HCT116 (cell line): ENCODE data around the gene AUTS2. TPM values are rescaled to one million over a fixed set of nuclear protein-coding genes. Genes with fewer than 3 reads are reported as not detected.

Source experiments
- ATAC-seq: fragments of 200-7000 bp; cut with Tn5 transposase; 2 replicates; pipeline ENCODE4 v1.9.1; 2020; ENCODE audit warnings: mild to moderate bottlenecking, moderate library complexity
- BruUV-seq: library from RNA; stranded (reverse); fragments of 400-500 nt; replicated peaks from 2 replicates; lab custom pipeline; 2021; lab: Mats Ljungman, UMichigan
- CTCF ChIA-PET: fragments of 300-600 bp; sonication (Branson Sonifier 250); formaldehyde crosslinking; loops from one replicate; lab custom pipeline; 2021; ENCODE audit warnings: antibody characterized with exemption; lab: Charles Lee
- POLR2A ChIA-PET: fragments of 300-600, 350-600 bp; sonication (Branson Sonifier 250); formaldehyde crosslinking; loops from one replicate; lab custom pipeline; 2021; ENCODE audit warnings: antibody characterized with exemption; lab: Charles Lee
- RAD21 ChIA-PET, 2 experiments: fragments of 300-600 bp; sonication (Branson Sonifier 250); formaldehyde crosslinking; loops; one replicate each; lab custom pipeline; 2023; ENCODE audit warnings: low total read pairs in 2 of 2; ENCODE audit not compliant: uncharacterized antibody in 2 of 2, unreplicated experiment in 2 of 2, low non-redundant PET in 1 of 2; lab: Charles Lee
- DNase-seq: peaks from one replicate; pipeline ENCODE4 v3.0.0-alpha.2; 2010; ENCODE audit warnings: low read depth, low spot score
- H2AFZ ChIP-seq: fragments of 200-600 bp; shearing (Covaris generic), sonication (generic); 2 replicates; pipeline ENCODE4 v1.6.1; 2017; ENCODE audit warnings: low read depth, mixed run types, mixed read lengths, antibody characterized with exemption, low read length; ENCODE audit not compliant: poor library complexity, severe bottlenecking
- H3K27ac ChIP-seq: 2 replicates; pipeline ENCODE4 v1.5.1; 2012; ENCODE audit warnings: low read depth, low read length
- H3K27me3 ChIP-seq: fragments of 200-600 bp; sonication (generic); 2 replicates; pipeline ENCODE4 v1.6.1; 2016; ENCODE audit warnings: mixed run types, low read length, mixed read lengths; ENCODE audit not compliant: insufficient read depth
- H3K36me3 ChIP-seq, 2 experiments: fragments of 200-500 bp in 1 of 2; fragments of 200-600 bp in 1 of 2; sonication (Bioruptor generic) in 1 of 2; sonication (generic) in 1 of 2; 2 replicates each; pipeline versions ENCODE4 v1.5.1 to v1.6.1; 2014 to 2016; ENCODE audit warnings: low read length in 2 of 2, inconsistent platforms in 1 of 2, mixed read lengths in 1 of 2, mixed run types in 1 of 2; ENCODE audit not compliant: insufficient read depth in 2 of 2, control insufficient read depth in 1 of 2
- H3K4me1 ChIP-seq, 2 experiments: fragments of 200-600 bp in 1 of 2; sonication (generic) in 1 of 2; 2 replicates each; pipeline versions ENCODE4 v1.5.1 to v1.6.1; 2012 to 2017; ENCODE audit warnings: low read length in 2 of 2, inconsistent platforms in 1 of 2, mild to moderate bottlenecking in 1 of 2, mixed read lengths in 1 of 2, mixed run types in 1 of 2, moderate library complexity in 1 of 2; ENCODE audit not compliant: insufficient read depth in 2 of 2, control insufficient read depth in 1 of 2
- H3K4me2 ChIP-seq: fragments of 200-600 bp; sonication (generic); 2 replicates; pipeline ENCODE4 v1.6.1; 2017; ENCODE audit warnings: mixed run types, low read length, mixed read lengths
- H3K4me3 ChIP-seq, 2 experiments: fragments of 200-600 bp in 1 of 2; sonication (generic) in 1 of 2; replicated peaks in 1 of 2; 2 replicates each; pipeline ENCODE4 v1.5.1; 2011 to 2016; ENCODE audit warnings: low read length in 2 of 2, control low read depth in 1 of 2, low read depth in 1 of 2, mild to moderate bottlenecking in 1 of 2, mixed read lengths in 1 of 2, mixed run types in 1 of 2
- H3K79me2 ChIP-seq: fragments of 200-600 bp; sonication (generic); 2 replicates; pipeline ENCODE4 v1.6.1; 2017; ENCODE audit warnings: mild to moderate bottlenecking, mixed run types, low read length, moderate library complexity, mixed read lengths; ENCODE audit not compliant: insufficient read depth
- H3K9ac ChIP-seq: fragments of 200-600 bp; sonication (generic); 2 replicates; pipeline ENCODE4 v1.6.1; 2016; ENCODE audit warnings: low read length, mixed read lengths
- H3K9me2 ChIP-seq: fragments of 200-600 bp; sonication (generic), shearing (Covaris generic); 2 replicates; pipeline ENCODE4 v1.6.1; 2017; ENCODE audit warnings: mixed run types, mild to moderate bottlenecking, moderate library complexity; ENCODE audit not compliant: insufficient read depth
- H3K9me3 ChIP-seq, 2 experiments: fragments of 200-500 bp in 1 of 2; fragments of 200-600 bp in 1 of 2; sonication (Bioruptor generic) in 1 of 2; sonication (generic) in 1 of 2; 2 replicates each; pipeline ENCODE4 v1.6.1; 2014 to 2017; ENCODE audit warnings: low read length in 2 of 2, mixed read lengths in 2 of 2, inconsistent platforms in 1 of 2, low read depth in 1 of 2, mild to moderate bottlenecking in 1 of 2, mixed run types in 1 of 2, moderate library complexity in 1 of 2; ENCODE audit not compliant: control insufficient read depth in 1 of 2, insufficient read depth in 1 of 2
- H4K20me1 ChIP-seq: fragments of 200-600 bp; sonication (generic), shearing (Covaris generic); 2 replicates; pipeline ENCODE4 v1.6.1; 2017; ENCODE audit warnings: mixed run types, mild to moderate bottlenecking, moderate library complexity; ENCODE audit not compliant: insufficient read depth
- ATF3 ChIP-seq: IDR thresholded peaks from 2 replicates; pipeline ENCODE4 v1.6.1; 2012
- CBX3 ChIP-seq: IDR thresholded peaks from 2 replicates; pipeline ENCODE4 v1.6.1; 2012; ENCODE audit warnings: low read depth
- CEBPB ChIP-seq: IDR thresholded peaks from 2 replicates; pipeline ENCODE4 v1.6.1; 2012; ENCODE audit warnings: low read depth
- CTCF ChIP-seq, 3 experiments: fragments of 200-600 bp in 1 of 3; sonication (generic) in 1 of 3; IDR thresholded peaks in 2 of 3; conservative IDR thresholded peaks in 1 of 3; 2 replicates each; pipeline ENCODE4 v1.5.1; 2012 to 2017; ENCODE audit warnings: low read depth in 2 of 3, low read length in 2 of 3, antibody characterized with exemption in 1 of 3, borderline replicate concordance in 1 of 3, control low read depth in 1 of 3, mild to moderate bottlenecking in 1 of 3, mixed read lengths in 1 of 3, mixed run types in 1 of 3, moderate library complexity in 1 of 3; ENCODE audit not compliant: insufficient read depth in 1 of 3
- EGR1 ChIP-seq: IDR thresholded peaks from 2 replicates; pipeline ENCODE4 v1.6.1; 2012; ENCODE audit warnings: low read depth
- ELF1 ChIP-seq: IDR thresholded peaks from 2 replicates; pipeline ENCODE4 v1.6.1; 2012; ENCODE audit warnings: low read depth, borderline replicate concordance
- EZH2 ChIP-seq: fragments of 200-600 bp; sonication (generic); IDR thresholded peaks from 2 replicates; pipeline ENCODE4 v1.6.1; 2017; ENCODE audit warnings: antibody characterized with exemption, mixed run types
- JUND ChIP-seq: IDR thresholded peaks from 2 replicates; pipeline ENCODE4 v1.6.1; 2012
- MAX ChIP-seq: IDR thresholded peaks from 2 replicates; pipeline ENCODE4 v1.6.1; 2012
- POLR2AphosphoS5 ChIP-seq: IDR thresholded peaks from 2 replicates; pipeline ENCODE4 v1.6.1; 2011; ENCODE audit warnings: mild to moderate bottlenecking, low read depth, low read length, moderate library complexity
- SIN3A ChIP-seq: IDR thresholded peaks from 2 replicates; pipeline ENCODE4 v1.6.1; 2012; ENCODE audit warnings: low read depth
- TCF7L2 ChIP-seq: IDR thresholded peaks from 2 replicates; pipeline ENCODE4 v1.7.0; 2011; ENCODE audit warnings: borderline replicate concordance, inconsistent platforms; ENCODE audit not compliant: insufficient read depth, insufficient read length; ENCODE audit errors: extremely low read depth
- YY1 ChIP-seq: IDR thresholded peaks from 2 replicates; pipeline ENCODE4 v1.6.1; 2011; ENCODE audit warnings: low read length, low read depth, moderate library complexity, mild to moderate bottlenecking; ENCODE audit not compliant: insufficient replicate concordance; ENCODE audit errors: extremely low read depth
- ZFX ChIP-seq: fragments of 450-650 bp; IDR thresholded peaks from 2 replicates; pipeline ENCODE4 v1.6.1; 2017
- ZNF274 ChIP-seq: fragments of 200-500 bp; sonication (Bioruptor generic); IDR thresholded peaks from 2 replicates; pipeline ENCODE4 v1.6.1; 2014; ENCODE audit warnings: mild to moderate bottlenecking, low read depth, low read length, inconsistent platforms
- intact Hi-C: fragments of 100-400 bp; cut with micrococcal nuclease; formaldehyde crosslinking; loops from 2 replicates; pipeline ENCODE4 v1.10.0; 2022
- total RNA-seq: library from RNA; stranded (reverse); gene quantifications from one replicate; pipeline ENCODE4 v1.2.1, GENCODE V29; 2021; ENCODE audit not compliant: unreplicated experiment
- TF ChIP-seq, protein P1 (sequence below): IDR thresholded peaks from 2 replicates; pipeline ENCODE4 v1.6.1; 2011; ENCODE audit warnings: mild to moderate bottlenecking, low read length, moderate library complexity; ENCODE audit not compliant: insufficient replicate concordance; ENCODE audit errors: extremely low read depth

AUTS2 gene
- total RNA-seq, 1 experiment from 2014 or later: 0.93 TPM

DNA sequence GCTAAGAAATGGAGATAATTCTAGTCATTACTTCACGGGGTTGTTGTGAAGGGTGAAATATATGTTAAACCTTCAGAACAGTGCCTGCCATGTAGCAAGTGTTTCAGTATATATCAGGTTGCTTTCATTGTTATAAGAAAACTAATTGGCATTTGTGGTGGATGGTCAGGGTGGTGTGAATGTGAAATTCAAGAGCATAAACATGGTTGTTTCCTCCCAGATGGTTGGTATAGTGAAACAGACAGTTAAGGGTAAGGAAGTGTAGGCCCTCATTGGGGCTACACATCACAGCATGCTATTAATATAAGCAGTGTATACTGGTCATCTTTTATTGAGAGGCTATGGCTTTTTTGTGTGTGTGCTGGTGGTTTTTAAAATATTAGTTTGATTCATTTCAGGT, 171.6 kb downstream of the AUTS2 start:
- H3K36me3 ChIP-seq: no peaks in the 10 kb centered on the region
- TF ChIP-seq TCF7L2: no peak
- no peak for TF ChIP-seq POLR2AphosphoS5
- TF ChIP-seq, protein P1, sequence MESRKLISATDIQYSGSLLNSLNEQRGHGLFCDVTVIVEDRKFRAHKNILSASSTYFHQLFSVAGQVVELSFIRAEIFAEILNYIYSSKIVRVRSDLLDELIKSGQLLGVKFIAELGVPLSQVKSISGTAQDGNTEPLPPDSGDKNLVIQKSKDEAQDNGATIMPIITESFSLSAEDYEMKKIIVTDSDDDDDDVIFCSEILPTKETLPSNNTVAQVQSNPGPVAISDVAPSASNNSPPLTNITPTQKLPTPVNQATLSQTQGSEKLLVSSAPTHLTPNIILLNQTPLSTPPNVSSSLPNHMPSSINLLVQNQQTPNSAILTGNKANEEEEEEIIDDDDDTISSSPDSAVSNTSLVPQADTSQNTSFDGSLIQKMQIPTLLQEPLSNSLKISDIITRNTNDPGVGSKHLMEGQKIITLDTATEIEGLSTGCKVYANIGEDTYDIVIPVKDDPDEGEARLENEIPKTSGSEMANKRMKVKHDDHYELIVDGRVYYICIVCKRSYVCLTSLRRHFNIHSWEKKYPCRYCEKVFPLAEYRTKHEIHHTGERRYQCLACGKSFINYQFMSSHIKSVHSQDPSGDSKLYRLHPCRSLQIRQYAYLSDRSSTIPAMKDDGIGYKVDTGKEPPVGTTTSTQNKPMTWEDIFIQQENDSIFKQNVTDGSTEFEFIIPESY: no peak
- no peak for TF ChIP-seq SIN3A
- no peak for TF ChIP-seq ELF1
- no peak for TF ChIP-seq EZH2
- TF ChIP-seq ATF3: no peak
- no peak for TF ChIP-seq CTCF (IDR thresholded peaks at IDR 0.05 in 2 of 3, conservative IDR thresholded peaks at IDR 0.05 in 1 of 3; ENCODE audit: borderline replicate concordance in 1 of 3, insufficient read depth in 1 of 3, low read depth in 2 of 3, low read length in 2 of 3)
- no peak for TF ChIP-seq EGR1
- TF ChIP-seq YY1: no peak
- no peak for TF ChIP-seq CEBPB
- no peak for TF ChIP-seq ZFX
- no peak for TF ChIP-seq JUND
- TF ChIP-seq ZNF274: no peak
- TF ChIP-seq MAX: no peak
- TF ChIP-seq CBX3: no peak
- H3K4me1 ChIP-seq: no peaks in the 10 kb centered on the region
- no peak for DNase-seq
- ChIA-PET RAD21 (no interaction called here), CTCF (no interaction called here), POLR2A (no interaction called here)
- H3K79me2 ChIP-seq: no peaks in the 10 kb centered on the region
- intact Hi-C loops: no loop called here
- H3K9me3 ChIP-seq: peaks cover 16 to 17% of the 10 kb centered on the region in 2 experiments; a peak in 2 of 4 replicates
- H2AFZ ChIP-seq: no peak overlapping the region
- no peaks in the 10 kb centered on the region for H3K9me2 ChIP-seq
- H4K20me1 ChIP-seq: no peaks in the 10 kb centered on the region
- H3K4me3 ChIP-seq: no peak overlapping the region
- no peak for ATAC-seq
- H3K27ac ChIP-seq: no peak overlapping the region
- H3K4me2 ChIP-seq: no peak overlapping the region
- no TSS peak for BruUV-seq
- H3K27me3 ChIP-seq: no peaks in the 10 kb centered on the region
- H3K9ac ChIP-seq: no peak overlapping the region
